Adrenal gland (tissue), 5 donors: ENCODE data around the gene CRAT.

Experiments
- POLR2A ChIP-seq, 2 donors: fragments of 450-650 bp; IDR thresholded peaks; one replicate each; pipeline ENCODE4 v1.6.1; 2017; ENCODE audit warnings: antibody characterized with exemption in 2 of 2, mild to moderate bottlenecking in 2 of 2, moderate library complexity in 1 of 2
- TF ChIP-seq, protein P1 (sequence below), 6 experiments: fragments of 450-650 bp in 4 of 6; fragments of 200-600 bp in 2 of 6; sonication (generic) in 1 of 6; IDR thresholded peaks; 1 replicate in 5 of 6; 2 replicates in 1 of 6; pipeline versions ENCODE4 v1.5.1 to v1.8.0; 2016 to 2021; ENCODE audit warnings: antibody characterized with exemption in 6 of 6, mild to moderate bottlenecking in 2 of 6, moderate library complexity in 1 of 6
- donor health status: DM: no; HTN: no; CAD: no.

DNA sequence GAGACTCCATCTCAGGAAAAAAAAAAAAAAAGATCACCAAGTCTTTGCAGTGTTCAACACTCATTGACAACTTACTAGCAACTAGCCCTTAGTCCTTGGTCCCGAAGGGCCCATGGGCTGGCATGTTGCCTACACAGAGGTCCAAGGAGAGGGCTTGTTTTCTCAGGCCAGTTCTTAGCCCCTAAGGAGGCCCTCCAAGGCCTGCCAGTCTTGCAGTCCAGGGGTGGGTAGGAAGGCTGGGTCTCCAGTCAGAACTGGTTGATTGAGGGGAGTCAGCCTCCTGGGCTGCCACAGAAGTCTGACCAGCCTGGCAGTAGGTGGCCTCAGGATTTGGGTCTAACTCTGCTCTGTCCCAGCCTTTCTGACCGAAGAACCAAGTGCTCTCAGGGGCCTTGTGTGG is 34.7 kb upstream of the CRAT start:
- TF ChIP-seq, protein P1, sequence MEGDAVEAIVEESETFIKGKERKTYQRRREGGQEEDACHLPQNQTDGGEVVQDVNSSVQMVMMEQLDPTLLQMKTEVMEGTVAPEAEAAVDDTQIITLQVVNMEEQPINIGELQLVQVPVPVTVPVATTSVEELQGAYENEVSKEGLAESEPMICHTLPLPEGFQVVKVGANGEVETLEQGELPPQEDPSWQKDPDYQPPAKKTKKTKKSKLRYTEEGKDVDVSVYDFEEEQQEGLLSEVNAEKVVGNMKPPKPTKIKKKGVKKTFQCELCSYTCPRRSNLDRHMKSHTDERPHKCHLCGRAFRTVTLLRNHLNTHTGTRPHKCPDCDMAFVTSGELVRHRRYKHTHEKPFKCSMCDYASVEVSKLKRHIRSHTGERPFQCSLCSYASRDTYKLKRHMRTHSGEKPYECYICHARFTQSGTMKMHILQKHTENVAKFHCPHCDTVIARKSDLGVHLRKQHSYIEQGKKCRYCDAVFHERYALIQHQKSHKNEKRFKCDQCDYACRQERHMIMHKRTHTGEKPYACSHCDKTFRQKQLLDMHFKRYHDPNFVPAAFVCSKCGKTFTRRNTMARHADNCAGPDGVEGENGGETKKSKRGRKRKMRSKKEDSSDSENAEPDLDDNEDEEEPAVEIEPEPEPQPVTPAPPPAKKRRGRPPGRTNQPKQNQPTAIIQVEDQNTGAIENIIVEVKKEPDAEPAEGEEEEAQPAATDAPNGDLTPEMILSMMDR (IDR thresholded peaks at IDR 0.05) = no peak
- no peak for TF ChIP-seq POLR2A (IDR thresholded peaks at IDR 0.05)
